DOHH2 (cell line): Measurements from ENCODE around the gene CATSPER4.

Source experiments
- H3F3A ChIP-seq: fragments of 200-600 bp; sonication (generic), shearing (Covaris generic); 2 replicates; pipeline ENCODE4 v1.6.0; 2016; ENCODE audit warnings: antibody characterized with exemption, mild to moderate bottlenecking; ENCODE audit not compliant: control insufficient read depth, insufficient read depth
- H3K27ac ChIP-seq: fragments of 200-600 bp; sonication (generic); 2 replicates; pipeline ENCODE4 v1.5.1; 2014; ENCODE audit warnings: low read depth, mild to moderate bottlenecking, low read length, moderate library complexity
- H3K27me3 ChIP-seq: fragments of 200-600 bp; sonication (generic); 2 replicates; pipeline ENCODE4 v1.6.1; 2014; ENCODE audit warnings: mild to moderate bottlenecking, low read length, mixed read lengths; ENCODE audit not compliant: control insufficient read depth
- H3K36me3 ChIP-seq: fragments of 200-600 bp; sonication (generic); 2 replicates; pipeline ENCODE4 v1.6.1; 2014; ENCODE audit warnings: mild to moderate bottlenecking, low read length, moderate library complexity, mixed read lengths; ENCODE audit not compliant: control insufficient read depth
- H3K4me1 ChIP-seq: fragments of 200-600 bp; sonication (generic); 2 replicates; pipeline ENCODE4 v1.6.1; 2014; ENCODE audit warnings: mild to moderate bottlenecking, low read length, mixed read lengths; ENCODE audit not compliant: control insufficient read depth
- H3K4me2 ChIP-seq: fragments of 200-600 bp; sonication (generic); 2 replicates; pipeline ENCODE4 v1.6.0; 2014; ENCODE audit warnings: mild to moderate bottlenecking, low read length, moderate library complexity
- H3K4me3 ChIP-seq: fragments of 200-600 bp; sonication (generic); 2 replicates; pipeline ENCODE4 v1.5.1; 2014; ENCODE audit warnings: mild to moderate bottlenecking, low read length, mixed read lengths
- H3K79me2 ChIP-seq: fragments of 200-600 bp; sonication (generic); 2 replicates; pipeline ENCODE4 v1.6.1; 2014; ENCODE audit warnings: mild to moderate bottlenecking, low read length, mixed read lengths; ENCODE audit not compliant: control insufficient read depth
- H3K9me2 ChIP-seq: fragments of 200-600 bp; sonication (generic); replicated peaks from 2 replicates; pipeline ENCODE4 v1.6.1; 2014; ENCODE audit warnings: mild to moderate bottlenecking, low read length, mixed read lengths; ENCODE audit not compliant: control insufficient read depth
- H3K9me3 ChIP-seq: fragments of 200-600 bp; sonication (generic); 2 replicates; pipeline ENCODE4 v1.6.1; 2014; ENCODE audit warnings: antibody characterized with exemption, low read length, mixed read lengths; ENCODE audit not compliant: control insufficient read depth, insufficient read depth
- H4K20me1 ChIP-seq: fragments of 200-600 bp; sonication (generic); 2 replicates; pipeline ENCODE4 v1.6.0; 2014; ENCODE audit warnings: low read depth, mild to moderate bottlenecking, antibody characterized with exemption, low read length, moderate library complexity; ENCODE audit not compliant: control insufficient read depth, insufficient read depth
- CTCF ChIP-seq: fragments of 200-600 bp; sonication (generic); IDR thresholded peaks from one replicate; pipeline ENCODE4 v1.5.1; 2014; ENCODE audit warnings: antibody characterized with exemption, mild to moderate bottlenecking, low read depth, low read length; ENCODE audit not compliant: poor library complexity, severe bottlenecking
- EZH2phosphoT487 ChIP-seq: fragments of 200-600 bp; sonication (generic); IDR thresholded peaks from 2 replicates; pipeline ENCODE4 v1.6.1; 2017; ENCODE audit warnings: borderline replicate concordance, mild to moderate bottlenecking, antibody characterized with exemption, low read length, moderate library complexity, mixed read lengths

CATSPER4 gene

GRCh38 chr1:26145960-26146294 lies 44.5 kb upstream of the CATSPER4 start:
- Histone ChIP-seq H3K27ac (no peak overlapping the region), H3K9me2 (no peaks in the 10 kb centered on the region), H3K4me1 (peaks cover 4% of the 10 kb centered on the region), H3K36me3 (no peaks in the 10 kb centered on the region), H4K20me1 (no peaks in the 10 kb centered on the region; the same call in none of the 2 replicates), H3K4me3 (no peak overlapping the region), H3K79me2 (no peaks in the 10 kb centered on the region), H3K9me3 (no peaks in the 10 kb centered on the region), H3F3A (0 out of 2 replicates have a peak, but pooled peaks cover 4% of the 10 kb centered on the region), H3K27me3 (peaks cover 22% of the 10 kb centered on the region), H3K4me2 (no peak overlapping the region)
- no peak for TF ChIP-seq CTCF

GRCh38 chr1:26148887-26149286 lies 41.5 kb upstream of the CATSPER4 start:
- H3K9me2 ChIP-seq = no peaks in the 10 kb centered on the region
- 0 out of 2 replicates have a peak, but pooled peaks cover 4% of the 10 kb centered on the region for H3F3A ChIP-seq
- no peak overlapping the region for H3K4me2 ChIP-seq
- H3K36me3 ChIP-seq = no peaks in the 10 kb centered on the region
- peaks cover 4% of the 10 kb centered on the region for H3K4me1 ChIP-seq
- no peak overlapping the region for H3K27ac ChIP-seq
- H3K27me3 ChIP-seq = peaks cover 37% of the 10 kb centered on the region
- H4K20me1 ChIP-seq = no peaks in the 10 kb centered on the region; the same call in none of the 2 replicates
- H3K9me3 ChIP-seq = no peaks in the 10 kb centered on the region
- H3K4me3 ChIP-seq = no peak overlapping the region
- no peaks in the 10 kb centered on the region for H3K79me2 ChIP-seq
- no peak for TF ChIP-seq CTCF
- no peak for TF ChIP-seq EZH2phosphoT487

- H4K20me1 ChIP-seq = no peaks in the 10 kb centered on the region; the same call in 1 of the 2 replicates
- no peak overlapping the region for H3K4me3 ChIP-seq
- H3K9me3 ChIP-seq = no peaks in the 10 kb centered on the region
- H3K9me2 ChIP-seq = no peaks in the 10 kb centered on the region
- H3K79me2 ChIP-seq = no peaks in the 10 kb centered on the region
- H3K27ac ChIP-seq = no peak overlapping the region
- H3F3A ChIP-seq = no peaks in the 10 kb centered on the region
- no peaks in the 10 kb centered on the region for H3K4me1 ChIP-seq
- H3K36me3 ChIP-seq = no peaks in the 10 kb centered on the region
- H3K4me2 ChIP-seq = no peak overlapping the region
- no peak for TF ChIP-seq EZH2phosphoT487
- no peak for TF ChIP-seq CTCF
- H3K27me3 ChIP-seq = peaks cover 60% of the 10 kb centered on the region
Measured at GRCh38 chr1:26153966-26154532, 36.4 kb upstream of the CATSPER4 start.

- Histone ChIP-seq H3F3A (no peaks in the 10 kb centered on the region), H3K9me3 (no peaks in the 10 kb centered on the region), H3K4me2 (no peak overlapping the region), H3K4me3 (no peak overlapping the region), H4K20me1 (no peaks in the 10 kb centered on the region; the same call in 1 of the 2 replicates), H3K9me2 (no peaks in the 10 kb centered on the region), H3K79me2 (no peaks in the 10 kb centered on the region), H3K36me3 (no peaks in the 10 kb centered on the region), H3K4me1 (peaks cover 3% of the 10 kb centered on the region), H3K27ac (no peak overlapping the region), H3K27me3 (peaks cover 61% of the 10 kb centered on the region)
- TF ChIP-seq CTCF = no peak
- TF ChIP-seq EZH2phosphoT487 = no peak
Measured at GRCh38 chr1:26154750-26155149, 35.7 kb upstream of the CATSPER4 start.
